ENCODE results near the gene CD300H.

GRCh38 chr17:74549343-74549742 is 18.0 kb downstream of the CD300H start:
- TF ChIP-seq POLR2A (IDR thresholded peaks at IDR 0.05; ENCODE audit: extremely low read depth, insufficient read length) (no peak), MAX (IDR thresholded peaks at IDR 0.05; ENCODE audit: low read depth, low read length) (no peak)

All from NB4 (cell line).